GM23338 (cell line): ENCODE data around the gene EGLN2. TPM values are rescaled to one million over a fixed set of nuclear protein-coding genes. Genes with fewer than 3 reads are reported as not detected.
A peak's percentile ranks its signal among the peaks of the same experiment; 100 is the strongest.

Experiments used
- ATAC-seq: fragments of 200-7000 bp; cut with Tn5 transposase; 3 replicates; pipeline ENCODE4 v1.9.1; 2020
- DNase-seq: peaks from one replicate; pipeline ENCODE4 v3.0.0-alpha.2; 2015; ENCODE audit warnings: low spot score
- H2AFZ ChIP-seq: fragments of 200-600 bp; sonication (generic); 2 replicates; pipeline ENCODE4 v1.8.0; 2016; ENCODE audit warnings: antibody characterized with exemption, mild to moderate bottlenecking, moderate library complexity
- H3F3A ChIP-seq: fragments of 200-600 bp; sonication (generic); replicated peaks from 2 replicates; pipeline ENCODE4 v1.8.0; 2017; ENCODE audit warnings: antibody characterized with exemption, mixed run types, low read depth
- H3K27ac ChIP-seq: fragments of 200-600 bp; sonication (generic); 2 replicates; pipeline ENCODE4 v1.6.1; 2016; ENCODE audit warnings: low read depth
- H3K27me3 ChIP-seq: fragments of 200-600 bp; sonication (generic); 2 replicates; pipeline ENCODE4 v1.8.0; 2016; ENCODE audit warnings: mild to moderate bottlenecking, mixed run types, moderate library complexity; ENCODE audit not compliant: insufficient read depth
- H3K36me3 ChIP-seq: fragments of 200-600 bp; sonication (generic); 2 replicates; pipeline ENCODE4 v1.8.0; 2016; ENCODE audit warnings: mild to moderate bottlenecking; ENCODE audit not compliant: insufficient read depth
- H3K4me1 ChIP-seq: fragments of 200-600 bp; sonication (generic); 2 replicates; pipeline ENCODE4 v1.8.0; 2016; ENCODE audit warnings: mild to moderate bottlenecking, moderate library complexity; ENCODE audit not compliant: insufficient read depth
- H3K4me2 ChIP-seq: fragments of 200-600 bp; sonication (generic); 2 replicates; pipeline ENCODE4 v1.7.1; 2017; ENCODE audit warnings: mixed run types
- H3K4me3 ChIP-seq: fragments of 200-600 bp; sonication (generic); 2 replicates; pipeline ENCODE4 v1.6.1; 2016; ENCODE audit warnings: mixed run types
- H3K79me2 ChIP-seq: fragments of 200-600 bp; sonication (generic); replicated peaks from 2 replicates; pipeline ENCODE4 v1.8.0; 2017; ENCODE audit warnings: mild to moderate bottlenecking; ENCODE audit not compliant: insufficient read depth
- H3K9me2 ChIP-seq: fragments of 200-600 bp; sonication (generic); 2 replicates; pipeline ENCODE4 v1.8.0; 2017; ENCODE audit not compliant: insufficient read depth
- H4K20me1 ChIP-seq: fragments of 200-600 bp; sonication (generic); replicated peaks from 2 replicates; pipeline ENCODE4 v1.8.0; 2017; ENCODE audit warnings: mild to moderate bottlenecking; ENCODE audit not compliant: insufficient read depth
- H3K27ac Mint-ChIP-seq: 2 replicates; pipeline ENCODE4 v1.8.0; 2020; ENCODE audit warnings: inconsistent platforms, mild to moderate bottlenecking, moderate library complexity, mixed read lengths
- H3K27me3 Mint-ChIP-seq: 3 replicates; pipeline ENCODE4 v1.8.0; 2022; ENCODE audit warnings: low read depth, mild to moderate bottlenecking, moderate library complexity, mixed read lengths, inconsistent platforms; ENCODE audit not compliant: insufficient read depth, poor library complexity
- H3K36me3 Mint-ChIP-seq: 3 replicates; pipeline ENCODE4 v1.8.0; 2021; ENCODE audit warnings: low read depth, mild to moderate bottlenecking, inconsistent platforms, moderate library complexity, mixed read lengths
- H3K4me1 Mint-ChIP-seq: 3 replicates; pipeline ENCODE4 v1.8.0; 2020; ENCODE audit warnings: mild to moderate bottlenecking, inconsistent platforms, mixed read lengths
- H3K4me3 Mint-ChIP-seq: 3 replicates; pipeline ENCODE4 v1.8.0; 2021; ENCODE audit warnings: moderate library complexity, mild to moderate bottlenecking, inconsistent platforms, mixed read lengths
- H3K9me3 Mint-ChIP-seq: 3 replicates; pipeline ENCODE4 v1.8.0; 2020; ENCODE audit warnings: moderate library complexity, mild to moderate bottlenecking, inconsistent platforms, mixed read lengths
- CREB1 ChIP-seq: fragments of 250-450 bp; sonication (Bioruptor Pico); IDR thresholded peaks from 2 replicates; pipeline ENCODE4 v1.5.0; 2020; ENCODE audit warnings: low read depth, mild to moderate bottlenecking, moderate library complexity
- CTCF ChIP-seq, 2 experiments: fragments of 200-600 bp in 1 of 2; sonication (generic) in 1 of 2; conservative IDR thresholded peaks; 2 replicates each; pipeline versions ENCODE4 v1.5.1 to v1.6.1; 2016 to 2017; ENCODE audit warnings: antibody characterized with exemption in 2 of 2, low read depth in 2 of 2, mild to moderate bottlenecking in 2 of 2, moderate library complexity in 1 of 2
- ETS1 ChIP-seq: IDR thresholded peaks from 2 replicates; pipeline ENCODE4 v1.6.1; 2016; ENCODE audit warnings: antibody characterized with exemption
- EZH2 ChIP-seq: fragments of 200-600 bp; sonication (generic); IDR thresholded peaks from one replicate; pipeline ENCODE4 v1.8.0; 2017; ENCODE audit warnings: antibody characterized with exemption, mild to moderate bottlenecking, low read depth; ENCODE audit not compliant: unreplicated experiment
- EZH2phosphoT487 ChIP-seq: fragments of 200-600 bp; sonication (generic); IDR thresholded peaks from one replicate; pipeline ENCODE4 v1.8.1; 2018; ENCODE audit warnings: antibody characterized with exemption; ENCODE audit not compliant: unreplicated experiment
- JUNB ChIP-seq: IDR thresholded peaks from one replicate; pipeline ENCODE4 v1.6.1; 2016; ENCODE audit warnings: antibody characterized with exemption; ENCODE audit not compliant: unreplicated experiment
- NANOG ChIP-seq: IDR thresholded peaks from 2 replicates; pipeline ENCODE4 v1.6.1; 2016; ENCODE audit warnings: antibody characterized with exemption, borderline replicate concordance
- POLR2AphosphoS5 ChIP-seq: IDR thresholded peaks from 2 replicates; pipeline ENCODE4 v1.6.1; 2016; ENCODE audit warnings: antibody characterized with exemption, low read depth
- STAT1 ChIP-seq: IDR thresholded peaks from one replicate; pipeline ENCODE4 v1.6.1; 2016; ENCODE audit warnings: antibody characterized with exemption; ENCODE audit not compliant: unreplicated experiment
- ZNF114 ChIP-seq: fragments of 250-450 bp; sonication (Bioruptor Pico); IDR thresholded peaks from 2 replicates; pipeline ENCODE4 v1.5.0; 2020; ENCODE audit warnings: mild to moderate bottlenecking, moderate library complexity
- ZNF331 ChIP-seq: fragments of 250-450 bp; sonication (Bioruptor Pico); IDR thresholded peaks from 2 replicates; pipeline ENCODE4 v1.5.0; 2020; ENCODE audit warnings: low read depth, mild to moderate bottlenecking, moderate library complexity
- ZNF462 ChIP-seq: fragments of 250-450 bp; sonication (Bioruptor Pico); IDR thresholded peaks from 2 replicates; pipeline ENCODE4 v1.5.0; 2020; ENCODE audit warnings: mild to moderate bottlenecking, moderate library complexity
- polyA plus RNA-seq: library from polyadenylated mRNA; unstranded; fragments of >200 nt; fragmentation: Nextera tagmentation; extraction: Ambion mirVana; gene quantifications from 2 replicates; pipeline ENCODE4 v1.2.1, GENCODE V29; 2016
- total RNA-seq: library from RNA; depleted of rRNA; stranded (reverse); fragments of >200 nt; shearing (Covaris generic); gene quantifications from 2 replicates; pipeline ENCODE4 v1.2.3, GENCODE V29; 2014

Gene EGLN2
- total and polyA plus RNA-seq, 2 experiments from 2014 or later, result 59.9 to 118 TPM

DNA sequence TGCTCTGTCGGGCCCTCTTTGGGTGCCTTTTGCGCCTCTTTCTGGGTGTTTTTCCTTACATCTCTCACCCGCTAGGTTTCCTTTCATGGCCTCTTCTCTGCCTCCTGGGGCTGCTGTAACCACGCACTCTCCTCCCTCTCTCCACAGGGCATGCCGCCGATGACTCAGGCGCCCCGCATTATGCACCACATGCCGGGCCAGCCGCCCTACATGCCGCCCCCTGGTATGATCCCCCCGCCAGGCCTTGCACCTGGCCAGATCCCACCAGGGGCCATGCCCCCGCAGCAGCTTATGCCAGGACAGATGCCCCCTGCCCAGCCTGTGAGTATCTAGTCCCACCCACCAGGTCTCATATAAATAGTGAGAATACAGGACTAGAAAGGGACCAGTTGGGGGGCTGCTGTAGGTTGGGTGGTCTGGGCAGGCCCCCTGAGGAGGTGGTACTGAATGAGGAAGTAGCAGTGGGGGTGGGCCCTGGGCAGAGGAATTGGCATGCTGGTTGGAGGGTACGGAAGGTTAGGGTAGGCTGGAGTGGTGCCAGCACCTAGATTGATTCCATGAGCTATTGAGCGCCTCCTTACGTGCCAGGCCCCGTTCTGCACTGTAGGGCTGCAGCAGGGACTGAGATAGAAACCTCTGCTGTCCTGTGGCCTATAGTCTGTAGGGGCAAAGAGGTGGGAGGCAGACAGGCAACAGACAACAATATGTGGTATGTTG is 36.1 kb upstream of the EGLN2 start:
- Mint-ChIP-seq H3K36me3 (peaks cover 93% of the 10 kb centered on the region), H3K27me3 (peaks cover 2% of the 10 kb centered on the region), H3K9me3 (no peaks in the 10 kb centered on the region), H3K4me1 (no peaks in the 10 kb centered on the region), H3K27ac (peak overlapping the region; percentile 68; the same call in 1 of the 2 replicates), H3K4me3 (no peak overlapping the region)
- Histone ChIP-seq H3K4me2 (no peak overlapping the region), H2AFZ (no peak overlapping the region), H3K4me3 (no peak overlapping the region), H3K27ac (no peak overlapping the region), H3K36me3 (peaks cover 77% of the 10 kb centered on the region), H3K9me2 (no peaks in the 10 kb centered on the region), H3K4me1 (no peaks in the 10 kb centered on the region), H3K27me3 (no peaks in the 10 kb centered on the region), H3F3A (peaks cover 59% of the 10 kb centered on the region), H4K20me1 (peaks cover 44% of the 10 kb centered on the region), H3K79me2 (peaks cover 29% of the 10 kb centered on the region)
- TF ChIP-seq STAT1, result no peak
- TF ChIP-seq EZH2phosphoT487, result no peak
- no peak for TF ChIP-seq ETS1
- TF ChIP-seq POLR2AphosphoS5, result no peak
- TF ChIP-seq JUNB, result no peak
- no peak for TF ChIP-seq ZNF331 (CRISPR knock-in tag)
- no peak for TF ChIP-seq EZH2
- no peak for TF ChIP-seq ZNF462
- TF ChIP-seq CREB1 (CRISPR knock-in tag), result no peak
- TF ChIP-seq NANOG, result no peak
- TF ChIP-seq CTCF (conservative IDR thresholded peaks at IDR 0.05; ENCODE audit: low read depth in 2 of 2), result no peak
- no peak for TF ChIP-seq ZNF114 (CRISPR knock-in tag)
- DNase-seq (no peak), ATAC-seq (no peak)
